CD14-positive monocyte (primary cell): ENCODE measurements around the gene EPHB6. TPM values are rescaled to one million over a fixed set of nuclear protein-coding genes. Genes with fewer than 3 reads are reported as not detected.

Experiments
- DNase-seq, 3 donors: peaks; one replicate each; pipeline ENCODE4 v3.0.0-alpha.2; 2011 to 2022
- H2AFZ ChIP-seq: 2 replicates; pipeline ENCODE4 v1.6.0; 2012; ENCODE audit warnings: mild to moderate bottlenecking, low read depth, low read length, inconsistent platforms; ENCODE audit not compliant: insufficient read depth, poor library complexity, severe bottlenecking
- H3K27ac ChIP-seq, 2 donors: 1 replicate in 1 of 2; 2 replicates in 1 of 2; pipeline ENCODE4 v1.5.1; 2012 to 2013; ENCODE audit warnings: low read length in 2 of 2, control low read depth in 1 of 2, inconsistent platforms in 1 of 2, low read depth in 1 of 2, mild to moderate bottlenecking in 1 of 2
- H3K27me3 ChIP-seq, 2 donors: one replicate each; pipeline versions ENCODE4 v1.6.0 to v1.6.1; 2011 to 2013; ENCODE audit warnings: low read length in 2 of 2; ENCODE audit not compliant: control insufficient read depth in 2 of 2, insufficient read depth in 2 of 2
- H3K36me3 ChIP-seq, 2 donors: replicated peaks in 1 of 2; 1 replicate in 1 of 2; 2 replicates in 1 of 2; pipeline versions ENCODE4 v1.5.1 to v1.6.1; 2012 to 2013; ENCODE audit warnings: low read length in 2 of 2, control low read depth in 1 of 2, inconsistent platforms in 1 of 2, mild to moderate bottlenecking in 1 of 2; ENCODE audit not compliant: insufficient read depth in 2 of 2, control insufficient read depth in 1 of 2
- H3K4me1 ChIP-seq, 2 donors: 1 replicate in 1 of 2; 2 replicates in 1 of 2; pipeline versions ENCODE4 v1.5.1 to v1.6.1; 2012 to 2013; ENCODE audit warnings: low read length in 2 of 2, control low read depth in 1 of 2, inconsistent platforms in 1 of 2, mild to moderate bottlenecking in 1 of 2, moderate library complexity in 1 of 2; ENCODE audit not compliant: insufficient read depth in 2 of 2, control insufficient read depth in 1 of 2
- H3K4me2 ChIP-seq: replicated peaks from 2 replicates; pipeline ENCODE3; 2012; ENCODE audit warnings: low read length, moderate library complexity, mild to moderate bottlenecking; ENCODE audit not compliant: poor library complexity, severe bottlenecking; ENCODE audit errors: extremely low read depth
- H3K4me3 ChIP-seq, 3 experiments: fragments of 200-600 bp in 1 of 3; sonication (generic) in 1 of 3; replicated peaks in 1 of 3; 1 replicate in 2 of 3; 2 replicates in 1 of 3; pipeline ENCODE4 v1.5.1; 2011 to 2013; ENCODE audit warnings: low read length in 3 of 3, mild to moderate bottlenecking in 3 of 3, control low read depth in 2 of 3, low read depth in 2 of 3, inconsistent platforms in 1 of 3, moderate library complexity in 1 of 3
- H3K79me2 ChIP-seq: 2 replicates; pipeline ENCODE4 v1.6.0; 2012; ENCODE audit warnings: mild to moderate bottlenecking, control low read depth, inconsistent platforms, low read length, moderate library complexity; ENCODE audit not compliant: insufficient read depth
- H3K9ac ChIP-seq: 2 replicates; pipeline ENCODE4 v1.6.0; 2017; ENCODE audit warnings: low read length, mild to moderate bottlenecking; ENCODE audit not compliant: insufficient read depth, poor library complexity, severe bottlenecking
- H3K9me3 ChIP-seq, 2 donors: replicated peaks in 1 of 2; 1 replicate in 1 of 2; 2 replicates in 1 of 2; pipeline versions ENCODE4 v1.5.1 to v1.6.1; 2012 to 2013; ENCODE audit warnings: low read length in 2 of 2, control low read depth in 1 of 2; ENCODE audit not compliant: control insufficient read depth in 1 of 2, insufficient read depth in 1 of 2
- H4K20me1 ChIP-seq: 2 replicates; pipeline ENCODE4 v1.6.0; 2012; ENCODE audit warnings: mild to moderate bottlenecking, low read length, control low read depth, moderate library complexity; ENCODE audit not compliant: insufficient read depth
- H3K27ac Mint-ChIP-seq, 7 donors: one replicate each; pipeline ENCODE4 v1.8.0; 2020; ENCODE audit warnings: mild to moderate bottlenecking in 7 of 7, mixed read lengths in 7 of 7, moderate library complexity in 6 of 7, inconsistent platforms in 2 of 7
- H3K27me3 Mint-ChIP-seq, 3 donors: one replicate each; pipeline ENCODE4 v1.8.0; 2021 to 2022; ENCODE audit warnings: low read depth in 3 of 3, mild to moderate bottlenecking in 3 of 3, mixed read lengths in 3 of 3, moderate library complexity in 3 of 3, inconsistent platforms in 1 of 3
- H3K36me3 Mint-ChIP-seq, 2 donors: one replicate each; pipeline ENCODE4 v1.8.0; 2020; ENCODE audit warnings: mixed read lengths in 2 of 2, inconsistent platforms in 1 of 2, mild to moderate bottlenecking in 1 of 2
- H3K4me1 Mint-ChIP-seq: one replicate; pipeline ENCODE4 v1.8.0; 2020; ENCODE audit warnings: mild to moderate bottlenecking, mixed read lengths
- H3K4me3 Mint-ChIP-seq, 2 donors: one replicate each; pipeline ENCODE4 v1.8.0; 2020; ENCODE audit warnings: mild to moderate bottlenecking in 2 of 2, mixed read lengths in 2 of 2, moderate library complexity in 1 of 2
- H3K9me3 Mint-ChIP-seq, 7 donors: one replicate each; pipeline ENCODE4 v1.8.0; 2020 to 2022; ENCODE audit warnings: mixed read lengths in 7 of 7, mild to moderate bottlenecking in 6 of 7, moderate library complexity in 6 of 7, inconsistent platforms in 2 of 7
- WGBS: methylation state at CpG from one replicate; pipeline ENCODE4 v1.1.5; 2013; ENCODE audit warnings: missing lambda C conversion rate; ENCODE audit not compliant: insufficient coverage; 5-methylcytosine and 5-hydroxymethylcytosine counted together
- intact Hi-C, 2 donors: fragments of 100-400 bp; cut with micrococcal nuclease; formaldehyde crosslinking; loops; one replicate each; pipeline versions ENCODE4 v1.15.0 to v1.15.1; 2023
- polyA plus RNA-seq, 3 donors: library from polyadenylated mRNA; depleted of rRNA in 1 of 3; unstranded in 2 of 3; stranded (reverse) in 1 of 3; fragments of 300-500 nt in 2 of 3; fragments of >200 nt in 1 of 3; fragmentation: Illumina TruSeq in 2 of 3; gene quantifications; 1 replicate in 2 of 3; 2 replicates in 1 of 3; pipeline ENCODE4 v1.2.3, GENCODE V29; 2012 to 2021
- TF ChIP-seq, protein P1 (sequence below): fragments of 200-600 bp; IDR thresholded peaks from one replicate; pipeline ENCODE4 v1.8.0; 2022; ENCODE audit warnings: antibody characterized with exemption, mild to moderate bottlenecking

Gene EPHB6
- polyA plus RNA-seq, 3 donors = 7.9 to 18.2 (median 9.3) TPM

DNA sequence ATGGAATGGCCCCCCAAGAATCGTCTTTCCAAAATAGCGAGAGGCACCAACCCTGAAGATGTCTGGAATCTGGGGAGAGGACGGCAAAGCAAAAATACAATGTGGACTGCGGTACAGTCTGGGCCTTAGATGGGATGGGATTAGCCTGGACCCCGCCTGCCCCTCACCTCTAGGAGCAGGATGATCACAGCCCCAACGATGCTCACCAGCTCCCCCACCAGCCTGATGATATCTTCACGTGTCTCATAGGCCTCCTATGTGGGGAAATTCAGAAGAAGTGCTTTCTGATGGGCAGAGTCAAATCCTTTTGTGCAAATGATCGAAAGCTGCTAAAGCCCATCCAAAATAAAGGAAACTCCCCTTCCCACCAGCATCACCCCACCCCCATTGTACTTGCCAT, 60.4 kb downstream of the EPHB6 start:
- 100% methylated on average over 1 of the region's 8 CpGs for WGBS
- H3K4me1 Mint-ChIP-seq = peaks cover 18% of the 10 kb centered on the region
- H3K27me3 Mint-ChIP-seq = peaks cover 4 to 12% (median 5%) of the 10 kb centered on the region in 3 donors
- no peaks in the 10 kb centered on the region for H3K36me3 Mint-ChIP-seq
- no peak overlapping the region for H3K4me3 Mint-ChIP-seq
- no peaks in the 10 kb centered on the region for H3K27me3 ChIP-seq
- no peak overlapping the region for H3K9ac ChIP-seq
- no peak overlapping the region for H3K4me3 ChIP-seq
- peaks cover 8 to 12% of the 10 kb centered on the region in 2 donors for H3K4me1 ChIP-seq
- H3K4me2 ChIP-seq = no peak overlapping the region
- H3K79me2 ChIP-seq = no peaks in the 10 kb centered on the region
- H2AFZ ChIP-seq = no peak overlapping the region
- H3K36me3 ChIP-seq = no peaks in the 10 kb centered on the region
- no peak for DNase-seq
- intact Hi-C loops = no loop called here
- TF ChIP-seq, protein P1, sequence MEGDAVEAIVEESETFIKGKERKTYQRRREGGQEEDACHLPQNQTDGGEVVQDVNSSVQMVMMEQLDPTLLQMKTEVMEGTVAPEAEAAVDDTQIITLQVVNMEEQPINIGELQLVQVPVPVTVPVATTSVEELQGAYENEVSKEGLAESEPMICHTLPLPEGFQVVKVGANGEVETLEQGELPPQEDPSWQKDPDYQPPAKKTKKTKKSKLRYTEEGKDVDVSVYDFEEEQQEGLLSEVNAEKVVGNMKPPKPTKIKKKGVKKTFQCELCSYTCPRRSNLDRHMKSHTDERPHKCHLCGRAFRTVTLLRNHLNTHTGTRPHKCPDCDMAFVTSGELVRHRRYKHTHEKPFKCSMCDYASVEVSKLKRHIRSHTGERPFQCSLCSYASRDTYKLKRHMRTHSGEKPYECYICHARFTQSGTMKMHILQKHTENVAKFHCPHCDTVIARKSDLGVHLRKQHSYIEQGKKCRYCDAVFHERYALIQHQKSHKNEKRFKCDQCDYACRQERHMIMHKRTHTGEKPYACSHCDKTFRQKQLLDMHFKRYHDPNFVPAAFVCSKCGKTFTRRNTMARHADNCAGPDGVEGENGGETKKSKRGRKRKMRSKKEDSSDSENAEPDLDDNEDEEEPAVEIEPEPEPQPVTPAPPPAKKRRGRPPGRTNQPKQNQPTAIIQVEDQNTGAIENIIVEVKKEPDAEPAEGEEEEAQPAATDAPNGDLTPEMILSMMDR = no peak
- H3K9me3 Mint-ChIP-seq = no peaks in the 10 kb centered on the region
- H4K20me1 ChIP-seq = no peaks in the 10 kb centered on the region
- H3K9me3 ChIP-seq = no peaks in the 10 kb centered on the region
- no peak overlapping the region for H3K27ac Mint-ChIP-seq
- no peak overlapping the region for H3K27ac ChIP-seq

DNA sequence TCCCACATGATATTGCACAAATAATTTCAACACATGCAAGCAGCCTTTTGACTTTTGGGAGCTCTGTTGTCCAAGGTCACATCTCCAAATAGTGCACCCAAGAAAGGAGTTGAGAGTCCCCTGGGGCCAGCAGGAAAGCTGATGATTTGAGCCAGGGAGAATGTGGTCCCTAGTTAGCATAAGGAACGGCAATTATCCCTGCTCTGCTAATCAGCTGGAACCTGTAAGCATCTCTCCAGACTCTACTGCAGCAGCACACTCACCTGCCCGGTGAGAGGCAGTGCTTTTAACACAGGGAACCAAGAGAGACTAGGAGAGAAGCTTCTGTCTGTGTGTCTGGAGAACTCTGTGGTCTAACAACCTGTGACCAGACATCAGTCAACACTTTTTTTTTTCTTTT, 61.6 kb downstream of the EPHB6 start:
- Histone ChIP-seq H4K20me1 (no peaks in the 10 kb centered on the region), H3K27ac (no peak overlapping the region), H2AFZ (no peak overlapping the region), H3K36me3 (no peaks in the 10 kb centered on the region), H3K79me2 (no peaks in the 10 kb centered on the region), H3K9me3 (no peaks in the 10 kb centered on the region), H3K9ac (no peak overlapping the region), H3K4me1 (peaks cover 0 to under 1% of the 10 kb centered on the region in 2 donors), H3K4me3 (no peak overlapping the region), H3K4me2 (no peak overlapping the region), H3K27me3 (no peaks in the 10 kb centered on the region)
- WGBS = no CpG with 5 or more reads among the region's 2 CpGs
- Mint-ChIP-seq H3K4me1 (peaks cover 7% of the 10 kb centered on the region), H3K27me3 (peaks cover 4 to 12% (median 5%) of the 10 kb centered on the region in 3 donors), H3K27ac (no peak overlapping the region), H3K36me3 (no peaks in the 10 kb centered on the region), H3K9me3 (peaks cover 0 to 2% (median 0%) of the 10 kb centered on the region in 7 donors), H3K4me3 (no peak overlapping the region)
- DNase-seq = no peak
- TF ChIP-seq, protein P1 = no peak
- intact Hi-C loops = no loop called here
